IMR-90 (cell line): Measurements from ENCODE around the gene IL1R2. TPM values are rescaled to one million over a fixed set of nuclear protein-coding genes. Genes with fewer than 3 reads are reported as not detected.

Experiments used
- ATAC-seq: fragments of 200-7000 bp; cut with Tn5 transposase; 2 replicates; pipeline ENCODE4 v1.9.1; 2020; ENCODE audit warnings: low read depth, mild to moderate bottlenecking, moderate library complexity
- BruUV-seq: library from RNA; stranded (reverse); fragments of 400-500 nt; replicated peaks from 2 replicates; lab custom pipeline; 2021; lab: Mats Ljungman, UMichigan
- CTCF ChIA-PET: fragments of 300-600 bp; formaldehyde crosslinking; extraction: SDS; loops from one replicate; lab custom pipeline; 2021; ENCODE audit warnings: antibody characterized with exemption; lab: Yijun Ruan, JAX
- POLR2A ChIA-PET: fragments of 300-600 bp; sonication (Branson Sonifier 250); formaldehyde crosslinking; loops from one replicate; lab custom pipeline; 2022; ENCODE audit warnings: antibody characterized with exemption; ENCODE audit not compliant: unreplicated experiment; lab: Charles Lee
- DNase-seq: peaks from one replicate; pipeline ENCODE4 v3.0.0; 2013
- H2AFZ ChIP-seq: replicated peaks from 2 replicates; pipeline ENCODE3; 2013; ENCODE audit warnings: low read length, mild to moderate bottlenecking; ENCODE audit not compliant: poor library complexity
- H2AK5ac ChIP-seq: 2 replicates; pipeline ENCODE4 v1.6.1; 2013; ENCODE audit warnings: low read depth, low read length, inconsistent platforms
- H2AK9ac ChIP-seq: replicated peaks from 2 replicates; pipeline ENCODE3; 2013; ENCODE audit warnings: mild to moderate bottlenecking, low read depth, low read length, moderate library complexity; ENCODE audit not compliant: poor library complexity
- H2BK120ac ChIP-seq: 2 replicates; pipeline ENCODE4 v1.6.1; 2013; ENCODE audit warnings: low read depth, low read length, inconsistent platforms
- H2BK15ac ChIP-seq: 3 replicates; pipeline ENCODE4 v1.6.1; 2013; ENCODE audit warnings: low read depth, low read length, inconsistent platforms
- H2BK20ac ChIP-seq: 2 replicates; pipeline ENCODE4 v1.6.1; 2013; ENCODE audit warnings: low read depth, mild to moderate bottlenecking, inconsistent platforms, low read length, moderate library complexity
- H2BK5ac ChIP-seq: 2 replicates; pipeline ENCODE4 v1.6.1; 2013; ENCODE audit warnings: mild to moderate bottlenecking, low read depth, low read length, inconsistent platforms; ENCODE audit not compliant: poor library complexity, severe bottlenecking
- H3K14ac ChIP-seq: replicated peaks from 2 replicates; pipeline ENCODE4 v1.6.1; 2013; ENCODE audit warnings: low read depth, low read length, inconsistent platforms
- H3K18ac ChIP-seq: 2 replicates; pipeline ENCODE4 v1.6.1; 2013; ENCODE audit warnings: low read depth, low read length, control low read depth
- H3K23ac ChIP-seq: 2 replicates; pipeline ENCODE4 v1.6.1; 2013; ENCODE audit warnings: low read depth, low read length, inconsistent platforms
- H3K27ac ChIP-seq: 2 replicates; pipeline ENCODE4 v1.5.1; 2013; ENCODE audit warnings: mild to moderate bottlenecking, control low read depth, low read length; ENCODE audit not compliant: insufficient read depth
- H3K27me3 ChIP-seq: 2 replicates; pipeline ENCODE4 v1.6.1; 2013; ENCODE audit warnings: low read length; ENCODE audit not compliant: control insufficient read depth, insufficient read depth
- H3K36me3 ChIP-seq: 2 replicates; pipeline ENCODE4 v1.6.1; 2013; ENCODE audit warnings: low read length, mixed read lengths; ENCODE audit not compliant: control insufficient read depth, insufficient read depth
- H3K4ac ChIP-seq: 2 replicates; pipeline ENCODE4 v1.6.1; 2013; ENCODE audit warnings: low read depth, low read length, inconsistent platforms
- H3K4me1 ChIP-seq: 2 replicates; pipeline ENCODE4 v1.6.1; 2013; ENCODE audit warnings: low read length, mixed read lengths; ENCODE audit not compliant: control insufficient read depth, insufficient read depth
- H3K4me2 ChIP-seq: 2 replicates; pipeline ENCODE4 v1.6.1; 2013; ENCODE audit warnings: low read depth, mild to moderate bottlenecking, control low read depth, low read length, moderate library complexity
- H3K4me3 ChIP-seq: 2 replicates; pipeline ENCODE4 v1.5.1; 2013; ENCODE audit warnings: low read depth, mild to moderate bottlenecking, control low read depth, low read length, moderate library complexity; ENCODE audit not compliant: insufficient read depth
- H3K56ac ChIP-seq: 2 replicates; pipeline ENCODE4 v1.6.1; 2013; ENCODE audit warnings: low read length, inconsistent platforms; ENCODE audit not compliant: insufficient read depth; ENCODE audit errors: extremely low read depth
- H3K79me1 ChIP-seq, 2 experiments: 2 replicates each; pipeline ENCODE4 v1.6.1; 2013; ENCODE audit warnings: low read length in 2 of 2, inconsistent platforms in 1 of 2, low read depth in 1 of 2
- H3K9ac ChIP-seq: 2 replicates; pipeline ENCODE4 v1.6.1; 2013; ENCODE audit warnings: low read depth, low read length, control low read depth
- H3K9me1 ChIP-seq: 2 replicates; pipeline ENCODE4 v1.6.1; 2013; ENCODE audit warnings: low read length, inconsistent platforms; ENCODE audit not compliant: insufficient read depth
- H3K9me3 ChIP-seq: 2 replicates; pipeline ENCODE4 v1.6.1; 2013; ENCODE audit warnings: low read length; ENCODE audit not compliant: control insufficient read depth, insufficient read depth
- H4K20me1 ChIP-seq: 2 replicates; pipeline ENCODE4 v1.6.1; 2013; ENCODE audit warnings: low read length, inconsistent platforms; ENCODE audit not compliant: insufficient read depth
- H4K5ac ChIP-seq: 2 replicates; pipeline ENCODE4 v1.6.1; 2013; ENCODE audit warnings: mild to moderate bottlenecking, low read depth, low read length, control low read depth
- H4K8ac ChIP-seq, 2 experiments: 2 replicates each; pipeline ENCODE4 v1.6.1; 2013; ENCODE audit warnings: low read depth in 2 of 2, low read length in 2 of 2, control low read depth in 1 of 2, inconsistent platforms in 1 of 2
- H4K91ac ChIP-seq: 2 replicates; pipeline ENCODE4 v1.6.1; 2013; ENCODE audit warnings: low read depth, low read length, inconsistent platforms; ENCODE audit not compliant: insufficient read depth
- CHD1 ChIP-seq: IDR thresholded peaks from 2 replicates; pipeline ENCODE4 v1.6.1; 2012; ENCODE audit warnings: low read depth, low read length, improper control_type of control experiment
- NFE2L2 ChIP-seq: fragments of 150-350 bp; IDR thresholded peaks from 2 replicates; pipeline ENCODE4 v1.6.1; 2016; ENCODE audit warnings: low read depth, mild to moderate bottlenecking, low read length
- WGBS, 2 experiments: methylation state at CpG; one replicate each; pipeline versions ENCODE4 v1.1.5 to v1.1.7; 2013; ENCODE audit warnings: missing lambda C conversion rate in 2 of 2; ENCODE audit not compliant: insufficient read length in 1 of 2; ENCODE audit errors: extremely low coverage in 2 of 2; 5-methylcytosine and 5-hydroxymethylcytosine counted together
- dilution Hi-C: fragments of 300-500 bp; cut with HindIII; formaldehyde crosslinking; loops from one replicate; pipeline ENCODE4 v1.14.3; 2018; ENCODE audit warnings: low sequenced_read_pairs; ENCODE audit not compliant: unreplicated experiment
- in situ Hi-C: fragments of 300-500 bp; cut with MboI; formaldehyde crosslinking; loops from 3 replicates; pipeline ENCODE4 v1.14.3; 2019; ENCODE audit warnings: low sequenced_read_pairs, inconsistent platforms, mixed read lengths
- intact Hi-C: fragments of 100-400 bp; cut with micrococcal nuclease; formaldehyde crosslinking; loops from 2 replicates; pipeline ENCODE4 v1.10.0; 2022
- polyA plus RNA-seq, 3 experiments: library from polyadenylated mRNA; depleted of rRNA; stranded (reverse); fragments of >200 nt; gene quantifications; 2 replicates each; pipeline ENCODE4 v1.2.3, GENCODE V29; 2012; ENCODE audit warnings: low replicate concordance in 1 of 3
- total RNA-seq: library from RNA; depleted of rRNA; stranded (reverse); fragments of >200 nt; gene quantifications from 2 replicates; pipeline ENCODE4 v1.2.3, GENCODE V29; 2012
- TF ChIP-seq, protein P1 (sequence below): conservative IDR thresholded peaks from 2 replicates; pipeline ENCODE4 v1.5.1; 2012; ENCODE audit warnings: mild to moderate bottlenecking, low read depth, low read length, improper control_type of control experiment

Gene IL1R2
- total and polyA plus RNA-seq, 2 of the 4 experiments (the other 2 are of a cell fraction) = not detected

- Histone ChIP-seq H2BK120ac (peak overlapping the region; percentile 100), H2AFZ (peak overlapping the region; percentile 74), H3K9ac (peak overlapping the region; percentile 17; the same call in 1 of the 2 replicates), H3K4me1 (peaks cover 29% of the 10 kb centered on the region), H3K79me1 (peaks cover 0 to 8% of the 10 kb centered on the region in 2 experiments; a peak in 2 of 4 replicates), H4K20me1 (no peaks in the 10 kb centered on the region), H2BK20ac (peak overlapping the region; percentile 89), H3K27ac (peak overlapping the region; percentile 98; the same call in 1 of the 2 replicates), H2BK5ac (peak overlapping the region; percentile 97), H4K5ac (peak overlapping the region; percentile 63; the same call in 1 of the 2 replicates), H3K9me3 (peaks cover 4% of the 10 kb centered on the region), H3K23ac (peak overlapping the region; percentile 46; the same call in 1 of the 2 replicates), H3K56ac (0 out of 2 replicates have a peak overlapping the region, but pooled peaks have one; percentile 27), H3K9me1 (peaks cover 17% of the 10 kb centered on the region), H3K14ac (peak overlapping the region; percentile 87), H3K4me3 (no peak overlapping the region), H3K4me2 (no peak overlapping the region), H3K36me3 (no peaks in the 10 kb centered on the region), H2AK5ac (peak overlapping the region; percentile 84), H4K91ac (peak overlapping the region; percentile 97), H2AK9ac (no peak overlapping the region), H4K8ac (peak overlapping the region; percentile 82 to 92; a peak in 2 of 4 replicates), H3K4ac (peak overlapping the region; percentile 98), H2BK15ac (peak overlapping the region; percentile 57; the same call in 1 of the 3 replicates), H3K18ac (peak overlapping the region; percentile 55), H3K27me3 (no peaks in the 10 kb centered on the region)
- dilution Hi-C loops (no loop called here), intact Hi-C loops (no loop called here), in situ Hi-C loops (no loop called here)
- ATAC-seq = peak; percentile 10
- CTCF ChIA-PET = interaction anchor here (0.8 to 1.3 kb wide), 3 partner anchors 11 to 29 kb away, joined by 3 to 4 read pairs (median 3); no protein-coding TSS in a partner anchor
- TF ChIP-seq, protein P1, sequence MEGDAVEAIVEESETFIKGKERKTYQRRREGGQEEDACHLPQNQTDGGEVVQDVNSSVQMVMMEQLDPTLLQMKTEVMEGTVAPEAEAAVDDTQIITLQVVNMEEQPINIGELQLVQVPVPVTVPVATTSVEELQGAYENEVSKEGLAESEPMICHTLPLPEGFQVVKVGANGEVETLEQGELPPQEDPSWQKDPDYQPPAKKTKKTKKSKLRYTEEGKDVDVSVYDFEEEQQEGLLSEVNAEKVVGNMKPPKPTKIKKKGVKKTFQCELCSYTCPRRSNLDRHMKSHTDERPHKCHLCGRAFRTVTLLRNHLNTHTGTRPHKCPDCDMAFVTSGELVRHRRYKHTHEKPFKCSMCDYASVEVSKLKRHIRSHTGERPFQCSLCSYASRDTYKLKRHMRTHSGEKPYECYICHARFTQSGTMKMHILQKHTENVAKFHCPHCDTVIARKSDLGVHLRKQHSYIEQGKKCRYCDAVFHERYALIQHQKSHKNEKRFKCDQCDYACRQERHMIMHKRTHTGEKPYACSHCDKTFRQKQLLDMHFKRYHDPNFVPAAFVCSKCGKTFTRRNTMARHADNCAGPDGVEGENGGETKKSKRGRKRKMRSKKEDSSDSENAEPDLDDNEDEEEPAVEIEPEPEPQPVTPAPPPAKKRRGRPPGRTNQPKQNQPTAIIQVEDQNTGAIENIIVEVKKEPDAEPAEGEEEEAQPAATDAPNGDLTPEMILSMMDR = no peak
- no peak for TF ChIP-seq CHD1
- no peak for TF ChIP-seq NFE2L2
- POLR2A ChIA-PET = interaction anchor here (1.0 kb wide), 1 partner anchor 9 kb away, joined by 3 read pairs; no protein-coding TSS in a partner anchor
- BruUV-seq = no TSS peak
- 21% methylated on average over 3 of the region's 8 CpGs; no CpG with 5 or more reads in 1 of the 2 experiments for WGBS, 2 experiments
- DNase-seq = peak; percentile 78
Measured at GRCh38 chr2:102061962-102062795, 70.4 kb downstream of the IL1R2 start.
